HG02610 (cell line): ENCODE data around the gene ELN.
"Not testable (repeated sequence)": the region's sequence is repeated elsewhere in the genome, so short reads cannot be mapped to it uniquely, and the experiment has no call there.

ENCODE experiments used
- ATAC-seq: cut with Tn5 transposase; IDR thresholded peaks from one replicate; pipeline ENCODE4 v1.9.1; 2021; ENCODE audit warnings: mild to moderate bottlenecking, moderate library complexity; ENCODE audit not compliant: unreplicated experiment

ELN gene

DNA sequence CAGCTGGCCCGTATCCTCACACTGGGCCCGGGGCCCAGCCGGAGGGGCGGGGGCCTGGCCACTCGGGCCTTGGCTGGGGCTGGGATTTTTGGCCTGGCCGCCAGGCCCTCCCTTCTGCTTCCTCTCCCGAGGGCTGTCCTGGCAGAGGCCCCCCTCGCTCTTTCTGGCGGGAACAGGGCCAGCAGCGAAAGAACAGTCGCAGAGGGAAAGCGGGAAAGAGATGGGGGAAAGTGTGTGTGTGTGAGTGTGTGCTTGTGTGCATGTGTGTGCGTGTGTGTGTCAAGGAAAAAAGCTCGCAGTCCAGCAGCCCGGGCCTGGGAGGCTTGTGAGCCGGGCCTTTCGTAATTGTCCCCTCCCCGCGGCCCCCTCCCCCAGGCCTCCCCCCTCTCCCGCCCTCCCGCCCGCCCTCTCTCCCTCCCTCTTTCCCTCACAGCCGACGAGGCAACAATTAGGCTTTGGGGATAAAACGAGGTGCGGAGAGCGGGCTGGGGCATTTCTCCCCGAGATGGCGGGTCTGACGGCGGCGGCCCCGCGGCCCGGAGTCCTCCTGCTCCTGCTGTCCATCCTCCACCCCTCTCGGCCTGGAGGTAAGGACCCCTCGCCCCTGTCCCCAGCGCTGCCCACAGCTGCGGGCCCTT, at the start of gene ELN:
Gene ELN (plus strand): TSS at position 491 of the 638 bp plus-strand sequence. CDS start 15 bp downstream, at position 506.
- ATAC-seq: no peak

DNA sequence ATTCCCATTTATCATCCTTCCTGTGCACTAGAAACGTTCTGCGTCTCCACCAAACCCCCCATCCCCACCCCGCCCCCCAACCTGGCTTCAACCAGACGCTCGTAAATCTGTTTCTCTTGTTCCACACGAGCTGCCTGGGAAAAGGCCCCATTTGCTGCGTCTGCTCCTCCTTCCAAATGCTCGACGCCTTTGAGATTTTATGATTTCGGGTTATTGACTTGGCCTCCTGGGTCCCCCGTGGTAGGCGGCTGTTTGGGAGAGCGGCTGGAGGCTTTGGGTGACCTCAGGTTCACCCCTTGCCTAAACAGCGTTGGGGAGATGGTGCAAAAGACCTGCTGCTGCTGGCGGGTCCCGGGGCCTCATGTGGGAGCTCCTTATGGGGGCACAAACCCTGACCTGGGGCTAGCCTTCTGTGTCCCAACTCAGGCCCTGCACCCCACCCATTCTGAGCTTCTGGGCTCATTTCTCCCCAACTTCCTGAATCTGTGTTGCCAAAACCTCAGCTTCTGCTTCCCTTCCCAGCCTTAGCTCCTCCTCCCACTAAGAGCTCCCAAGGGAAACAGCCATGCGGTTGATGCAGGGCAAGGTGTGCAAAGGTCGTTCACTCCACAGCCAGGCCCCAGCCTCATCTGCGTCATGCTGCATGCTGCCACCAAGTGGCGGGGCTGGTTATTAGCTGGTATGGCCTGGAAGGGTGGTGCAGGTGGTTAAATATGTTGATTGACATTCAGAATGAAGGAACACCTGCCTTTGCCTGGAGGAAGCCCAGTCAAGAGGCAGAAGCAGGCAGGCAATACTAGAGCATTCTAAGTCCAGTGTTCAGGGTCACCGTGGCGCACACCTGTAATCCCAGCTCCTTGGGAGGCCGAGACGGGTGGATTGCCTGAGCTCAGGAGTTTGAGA, 49.1 kb upstream of the ELN start:
- ATAC-seq: no peak

GRCh38 chr7:73979656-73980055, 48.3 kb upstream of the ELN start:
- ATAC-seq: not testable (repeated sequence)

- no peak for ATAC-seq
These were observed 47.8 kb upstream of the ELN start for GRCh38 chr7:73980206-73980605.

- no peak for ATAC-seq
These were observed 46.0 kb upstream of the ELN start for GRCh38 chr7:73981933-73982332.

DNA sequence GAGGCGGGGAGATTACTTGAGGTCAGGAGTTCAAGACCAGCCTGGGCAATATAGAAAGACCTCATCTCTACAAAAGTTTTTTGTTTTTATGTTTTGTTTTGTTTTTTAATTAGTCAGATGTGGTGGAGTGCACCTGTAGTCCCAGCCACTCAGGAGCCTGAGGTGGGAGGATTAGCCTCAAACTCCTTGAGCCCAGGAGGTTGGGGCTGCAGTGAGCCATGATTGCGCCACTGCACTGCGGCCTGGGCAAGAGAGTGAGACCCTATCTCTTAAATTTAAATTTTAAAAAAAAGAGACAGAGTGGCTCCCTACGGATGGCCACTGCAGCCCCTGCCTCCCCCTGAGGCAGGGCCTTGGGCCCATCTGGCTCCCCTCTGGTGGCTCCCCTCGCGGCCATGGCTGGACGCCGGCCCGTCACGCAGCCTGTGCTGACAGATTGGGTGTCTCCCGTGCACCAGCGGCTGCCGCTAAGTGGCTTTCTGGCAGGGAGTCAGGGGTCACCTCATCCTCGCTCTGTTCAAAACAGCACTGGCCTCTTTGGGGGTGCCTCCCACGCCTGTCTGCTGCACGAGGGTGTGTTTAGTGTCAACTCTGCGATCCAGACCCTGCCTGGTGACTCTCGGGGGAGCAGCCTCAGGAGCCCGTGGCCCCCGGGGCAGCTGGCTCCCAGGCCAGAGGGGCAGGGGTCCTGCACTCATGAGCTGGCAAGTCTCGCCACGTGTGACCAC, 44.4 kb upstream of the ELN start:
- no peak for ATAC-seq

DNA sequence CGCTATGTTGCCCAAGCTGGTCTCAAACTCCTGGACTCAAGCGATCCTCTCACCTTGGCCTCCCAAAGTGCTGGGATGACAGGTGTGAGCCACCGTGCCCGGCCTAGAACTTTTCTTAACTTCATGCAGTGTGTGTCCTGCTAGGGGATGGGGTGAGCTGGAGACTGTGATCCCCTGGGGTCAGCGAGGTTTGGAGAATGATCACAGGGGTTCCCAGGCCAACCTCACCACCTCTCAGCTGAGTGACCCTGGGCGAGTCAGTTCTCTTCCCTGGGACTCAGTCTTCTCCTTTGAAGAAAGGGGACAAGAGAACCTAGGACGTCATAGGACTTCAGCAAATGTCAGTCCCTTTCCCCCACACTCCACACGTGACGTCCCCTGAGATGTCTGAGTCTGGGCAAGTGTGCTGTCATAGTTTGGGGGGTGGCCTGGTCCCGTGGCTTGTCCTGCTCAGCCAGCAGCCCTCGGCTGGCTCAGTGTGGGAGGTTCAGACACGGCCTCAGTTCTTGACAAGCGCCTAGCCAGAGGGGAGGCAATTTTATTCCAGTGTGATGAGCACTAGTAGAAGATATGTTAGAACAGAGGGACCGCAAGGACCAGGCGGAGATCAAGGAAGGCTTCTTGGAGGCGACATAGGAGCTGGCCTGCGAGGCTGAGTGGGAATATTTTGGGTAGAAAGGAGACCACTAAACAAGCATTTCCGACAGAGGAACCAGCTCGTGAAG, 43.3 kb upstream of the ELN start:
- ATAC-seq: no peak

DNA sequence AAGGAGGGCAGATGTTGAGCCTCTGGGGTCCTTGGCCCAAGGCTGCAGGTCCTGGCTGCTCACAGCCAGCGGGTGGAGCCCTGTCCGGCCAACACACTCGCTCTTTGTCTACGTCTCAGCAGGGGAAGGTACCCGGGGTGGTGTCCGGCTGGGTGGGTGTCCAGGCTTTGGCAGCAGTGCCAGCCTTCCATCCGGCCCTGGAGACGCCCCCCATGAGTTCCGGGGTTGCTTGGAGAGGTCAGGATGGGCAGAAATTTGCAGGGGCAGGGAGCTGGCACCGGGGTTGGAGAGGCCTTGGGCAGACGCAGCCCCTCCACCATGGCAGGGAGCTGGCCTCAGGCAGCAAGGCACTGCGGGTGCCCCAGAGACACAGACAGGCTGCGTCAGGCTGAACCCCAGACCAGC, 42.2 kb upstream of the ELN start:
- ATAC-seq: no peak

- ATAC-seq: no peak
These were observed 41.8 kb upstream of the ELN start for GRCh38 chr7:73986158-73986631.

DNA sequence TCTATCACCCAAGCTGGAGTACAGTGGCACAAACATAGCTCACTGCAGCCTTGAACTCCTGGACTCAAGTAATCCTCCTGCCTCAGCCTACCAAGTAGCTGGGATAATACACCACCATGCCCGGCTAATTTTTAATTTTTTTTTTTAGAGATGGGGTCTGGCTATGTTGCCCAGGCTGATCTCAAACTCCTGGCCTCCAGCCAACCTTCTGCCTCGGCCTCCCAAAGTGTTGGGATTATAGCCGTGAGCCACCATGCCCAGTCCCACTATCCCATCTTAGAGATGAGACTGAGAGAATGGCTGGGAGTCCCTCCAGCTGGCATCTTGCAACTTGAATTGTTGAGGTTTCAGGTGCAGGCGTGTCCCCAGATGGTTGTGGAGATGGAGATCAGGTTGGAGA, 40.7 kb upstream of the ELN start:
- ATAC-seq: no peak

DNA sequence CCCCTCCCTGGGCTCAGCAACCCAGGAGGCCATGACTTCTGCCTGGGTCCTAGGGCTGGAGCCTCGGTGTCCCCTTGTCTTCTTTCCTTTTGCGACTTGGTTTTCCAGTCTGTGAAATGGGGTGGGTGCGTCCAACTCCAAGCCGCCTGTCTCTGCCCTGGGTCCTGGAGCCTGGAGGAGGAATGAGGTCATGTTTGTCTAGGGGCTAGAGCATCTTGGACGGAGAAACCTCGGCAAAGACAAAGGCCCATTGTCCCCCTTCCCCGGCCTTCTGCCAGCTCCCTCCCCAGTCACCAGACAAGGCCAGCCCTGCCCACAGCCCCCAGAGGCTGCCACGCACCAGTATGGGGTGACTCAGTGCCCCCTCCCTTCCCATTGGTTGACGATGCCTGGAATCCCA, 39.8 kb upstream of the ELN start:
- no peak for ATAC-seq

DNA sequence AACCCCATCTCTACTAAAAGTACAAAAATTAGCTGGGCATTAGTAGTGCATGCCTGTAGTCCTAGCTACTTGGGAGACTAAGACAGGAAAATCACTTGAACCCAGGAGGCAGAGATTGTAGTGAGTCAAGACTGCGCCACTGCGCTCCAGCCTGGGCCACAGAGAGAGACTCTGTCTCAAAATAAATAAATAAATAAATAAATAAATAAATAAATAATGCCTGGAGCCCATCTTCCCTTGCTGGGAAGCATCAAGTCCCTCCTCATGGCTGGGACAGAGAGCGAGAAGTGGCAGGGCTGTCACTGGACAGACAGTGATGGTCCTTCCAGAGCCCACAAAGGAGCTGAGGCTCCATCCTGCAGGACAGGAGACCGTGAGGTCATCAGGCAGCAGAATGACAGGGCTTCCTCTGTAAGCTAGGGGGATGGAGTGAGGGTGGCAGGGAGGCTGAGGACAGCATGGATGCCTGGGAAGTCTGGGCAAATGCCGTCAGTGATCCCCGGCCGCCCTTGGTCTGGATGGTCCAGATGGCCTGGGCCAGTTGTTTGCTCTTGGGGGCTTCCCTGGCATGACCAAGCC, 36.4 kb upstream of the ELN start:
- ATAC-seq: no peak

GRCh38 chr7:73992101-73992562, 35.8 kb upstream of the ELN start:
- no peak for ATAC-seq

DNA sequence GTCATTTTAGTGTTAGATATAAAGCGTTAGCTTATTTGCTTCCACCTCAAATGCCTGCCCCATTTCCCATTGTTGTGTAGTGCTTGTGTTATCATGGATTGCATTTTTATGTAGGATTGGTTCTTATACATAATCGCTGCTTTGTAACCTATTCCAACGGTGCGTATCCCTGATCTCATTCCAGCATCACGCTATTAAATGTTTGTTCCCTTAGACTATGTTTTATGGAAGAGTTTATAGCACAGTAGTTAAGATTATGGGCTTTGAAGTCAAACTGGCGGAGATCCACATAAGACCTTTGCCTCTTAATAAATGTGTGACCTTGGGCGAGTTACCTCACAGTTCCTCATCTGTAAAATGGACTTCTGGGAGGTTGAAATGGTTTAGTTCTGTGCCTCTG, 34.0 kb upstream of the ELN start:
- no peak for ATAC-seq

DNA sequence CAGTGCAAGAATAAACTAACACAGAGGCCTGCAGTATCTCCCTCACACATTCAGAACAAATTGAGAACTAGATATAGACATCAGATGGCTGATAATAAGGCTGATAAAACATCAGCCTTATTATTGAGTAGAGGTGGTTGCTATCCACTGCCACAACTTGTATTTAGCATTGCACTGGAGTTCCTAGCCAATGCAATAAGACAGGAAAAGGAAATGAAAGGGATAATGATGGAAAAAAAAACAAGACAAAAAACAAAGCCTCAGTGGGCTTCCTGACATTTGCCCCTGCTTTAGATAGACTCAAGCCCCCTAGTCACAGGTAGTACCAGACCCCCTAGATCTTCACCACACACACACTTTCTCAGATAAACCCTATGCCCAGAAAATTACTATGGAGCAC, 33.2 kb upstream of the ELN start:
- ATAC-seq: no peak

DNA sequence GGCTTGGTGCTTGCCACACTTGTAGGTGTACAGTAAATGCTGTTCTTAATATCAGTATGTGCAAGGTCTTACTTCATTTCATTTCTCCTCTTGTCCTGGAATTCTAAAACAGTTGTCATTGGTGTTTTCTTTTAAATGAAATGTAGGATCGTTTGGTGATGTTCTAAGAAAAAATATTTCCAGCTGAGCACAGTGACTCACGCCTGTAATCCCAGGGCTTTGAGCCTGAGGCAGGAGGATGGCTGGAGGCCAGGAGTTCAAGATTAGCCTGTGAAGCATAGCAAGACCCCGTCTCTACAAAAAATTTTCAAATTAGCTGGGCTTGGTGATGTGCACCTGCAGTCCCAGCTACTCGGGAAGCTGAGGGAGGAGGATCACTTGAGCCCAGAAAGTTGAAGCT, 32.6 kb upstream of the ELN start:
- no peak for ATAC-seq

- no peak for ATAC-seq
These were observed 32.0 kb upstream of the ELN start for GRCh38 chr7:73995821-73996511.

- ATAC-seq: no peak
These were observed 30.9 kb upstream of the ELN start for GRCh38 chr7:73997056-73997455.

- no peak for ATAC-seq
These were observed 28.1 kb upstream of the ELN start for GRCh38 chr7:73999664-74000435.
